ENCODE measurements around the gene ZNF555.

Gene ZNF555

GRCh38 chr19:2811221-2811722, 30.0 kb upstream of the ZNF555 start:
- no peak for DNase-seq (ENCODE audit: low read depth, low spot score)
- no peak for TF ChIP-seq CTCF (IDR thresholded peaks at IDR 0.05; ENCODE audit: insufficient read depth, low read length, missing control alignments)
- ChIA-PET POLR2A (no interaction called here), CTCF (interaction anchor here (1.2 to 3.1 kb wide), 2 partner anchors 8 to 12 kb away, joined by 3 to 14 read pairs; partner anchors contain the start of gene ZNF554)
- no peak overlapping the region for H3K4me3 ChIP-seq (ENCODE audit: low read depth, low read length)

GRCh38 chr19:2811735-2812413, 29.4 kb upstream of the ZNF555 start:
- TF ChIP-seq CTCF (IDR thresholded peaks at IDR 0.05; ENCODE audit: insufficient read depth, low read length, missing control alignments): no peak
- ChIA-PET CTCF (interaction anchor here (1.2 kb wide), 1 partner anchor 12 kb away, joined by 3 read pairs; no protein-coding TSS in a partner anchor), POLR2A (no interaction called here)
- DNase-seq (ENCODE audit: low read depth, low spot score): no peak
- H3K4me3 ChIP-seq (ENCODE audit: low read depth, low read length): no peak overlapping the region

DNA sequence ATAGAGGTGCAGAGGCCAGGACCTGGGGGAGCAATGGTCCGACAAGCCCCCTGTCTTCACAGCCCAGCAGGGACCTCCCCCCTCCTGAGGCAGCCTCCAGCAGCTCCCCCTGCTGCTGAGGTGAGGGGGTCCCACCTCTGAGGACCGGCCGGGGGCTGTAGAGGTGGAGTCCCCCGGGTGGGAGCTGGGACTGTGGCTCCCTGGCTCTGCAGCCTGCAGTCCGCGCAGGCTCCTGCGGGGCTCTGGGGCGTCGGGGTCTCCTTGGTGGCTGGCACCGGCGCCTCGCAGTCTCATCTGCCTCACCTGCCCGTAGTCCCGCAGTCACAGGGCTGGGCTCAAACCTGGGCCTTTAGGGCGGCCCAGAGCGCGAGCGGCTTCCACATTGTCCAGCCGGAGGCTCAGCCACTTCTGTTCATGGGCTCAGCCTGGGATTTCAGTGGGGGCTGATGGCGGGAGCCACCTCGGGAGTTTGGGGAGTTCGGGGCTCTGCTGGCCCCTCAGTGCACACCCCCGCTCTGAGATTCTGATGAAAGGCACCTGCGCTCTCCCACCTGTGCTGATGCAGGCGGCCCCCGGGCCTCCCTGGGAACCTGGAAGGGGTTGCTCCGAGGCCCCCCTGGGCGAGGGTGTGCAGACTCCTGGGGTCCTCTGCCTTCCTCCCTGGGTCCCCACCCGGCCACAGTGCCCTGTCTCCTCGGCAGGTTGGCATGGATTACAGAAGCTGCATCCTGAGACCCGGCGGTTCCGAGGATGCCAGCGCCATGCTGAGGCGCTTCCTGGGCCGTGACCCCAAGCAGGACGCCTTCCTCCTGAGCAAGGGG, 28.7 kb upstream of the ZNF555 start:
- no peak overlapping the region for H3K4me3 ChIP-seq (ENCODE audit: low read depth, low read length)
- ChIA-PET CTCF (interaction anchor here (1.2 kb wide), 1 partner anchor 13 kb away, joined by 3 read pairs; no protein-coding TSS in a partner anchor), POLR2A (no interaction called here)
- no peak for DNase-seq (ENCODE audit: low read depth, low spot score)
- no peak for TF ChIP-seq CTCF (IDR thresholded peaks at IDR 0.05; ENCODE audit: insufficient read depth, low read length, missing control alignments)

DNA sequence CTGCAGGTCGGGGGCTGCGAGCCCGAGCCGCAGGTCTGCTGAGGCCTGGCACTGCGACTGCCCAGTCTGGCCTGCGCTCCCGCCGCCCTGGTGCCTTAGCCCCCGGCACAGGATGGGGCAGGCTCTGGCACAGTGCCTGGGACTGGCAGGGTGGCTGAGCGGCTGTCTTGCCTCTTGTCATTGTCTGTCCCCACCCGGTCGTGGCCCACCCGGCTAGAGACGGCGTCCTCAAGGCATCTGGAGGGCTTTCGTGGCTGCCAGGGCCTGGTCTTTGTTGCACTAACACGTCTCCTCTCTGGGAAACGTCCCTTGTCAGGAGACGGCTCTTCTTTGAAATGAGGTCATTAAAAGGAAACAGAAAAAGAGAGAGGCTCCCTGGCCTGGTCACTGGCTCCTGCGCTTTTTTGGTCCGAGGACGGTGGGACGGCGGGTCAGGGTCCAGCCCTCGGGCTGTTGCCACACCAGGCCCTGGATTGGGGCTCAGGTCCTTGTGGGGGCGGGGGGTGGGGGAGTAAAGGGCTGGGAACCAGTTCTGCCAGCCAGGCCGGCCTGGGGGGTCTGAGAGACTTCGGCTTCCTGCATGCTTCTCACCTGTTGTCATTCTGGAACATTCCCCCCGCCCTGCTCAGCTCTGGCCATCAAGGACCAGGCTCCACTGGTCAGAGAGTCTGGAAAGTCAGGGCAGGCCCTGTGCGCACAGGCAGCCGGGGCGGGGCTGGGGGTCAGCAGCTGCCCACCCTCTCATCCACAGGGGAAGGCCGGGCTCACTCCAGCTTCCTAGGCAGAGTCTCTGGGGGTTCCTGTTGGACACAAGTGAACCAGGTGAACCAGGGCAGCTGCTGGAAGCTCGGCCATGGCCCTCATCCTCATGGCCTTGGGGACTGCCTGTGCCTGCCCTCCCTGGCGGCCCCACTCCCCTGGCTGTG, 27.8 kb upstream of the ZNF555 start:
- ChIA-PET CTCF (no interaction called here), POLR2A (no interaction called here)
- H3K4me3 ChIP-seq (ENCODE audit: low read depth, low read length): no peak overlapping the region
- TF ChIP-seq CTCF (IDR thresholded peaks at IDR 0.05; ENCODE audit: insufficient read depth, low read length, missing control alignments): no peak
- DNase-seq (ENCODE audit: low read depth, low spot score): no peak

- no peak overlapping the region for H3K4me3 ChIP-seq (ENCODE audit: low read depth, low read length)
- no peak for DNase-seq (ENCODE audit: low read depth, low spot score)
- POLR2A ChIA-PET: no interaction called here
- CTCF ChIA-PET: interaction anchor here (0.6 kb wide), 1 partner anchor 179 kb away, joined by 3 read pairs; no protein-coding TSS in a partner anchor
- no peak for TF ChIP-seq CTCF (IDR thresholded peaks at IDR 0.05; ENCODE audit: insufficient read depth, low read length, missing control alignments)
Measured at GRCh38 chr19:2814426-2814825, 26.8 kb upstream of the ZNF555 start.
